22Rv1 (cell line): Measurements from ENCODE around the gene WNT3A.

Experiments used
- CTCF ChIP-seq: fragments of 450-650 bp; IDR thresholded peaks from 2 replicates; pipeline ENCODE4 v1.5.1; 2017; ENCODE audit warnings: mild to moderate bottlenecking
- ZFX ChIP-seq: fragments of 450-650 bp; IDR thresholded peaks from 2 replicates; pipeline ENCODE4 v1.6.1; 2017; ENCODE audit warnings: antibody characterized with exemption, borderline replicate concordance

DNA sequence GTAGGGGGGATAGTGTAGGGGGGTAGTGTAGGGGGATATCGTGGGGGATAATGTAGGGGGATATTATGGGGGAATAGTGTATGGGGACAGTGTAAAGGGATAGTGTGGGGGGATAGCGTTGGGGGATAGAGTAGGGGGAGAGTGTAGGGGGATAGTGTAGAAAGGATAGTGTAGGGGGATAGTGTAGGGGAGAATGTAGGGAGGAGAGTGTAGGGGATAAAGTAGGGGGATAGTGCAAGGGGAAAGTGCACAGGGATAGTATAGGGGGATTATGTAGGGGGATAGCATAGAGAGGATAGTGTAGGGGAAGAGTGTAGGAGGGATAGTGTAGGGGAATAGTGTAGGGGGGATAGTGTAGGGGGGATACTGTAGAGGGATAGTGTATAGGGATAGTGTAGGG, 63.4 kb downstream of the WNT3A start:
- TF ChIP-seq CTCF (no peak), ZFX (no peak)
